ENCODE data around the gene TIAM2. TPM values are rescaled to one million over a fixed set of nuclear protein-coding genes. Genes with fewer than 3 reads are reported as not detected.

The TIAM2 gene
- total RNA-seq, 4 donors from 2014 or later: 4.8 to 11.4 (median 6.7) TPM

GRCh38 chr6:155067956-155068615 lies 73.0 kb downstream of the TIAM2 start:
- Histone ChIP-seq H3K4me1 (no peaks in the 10 kb centered on the region), H3K36me3 (no peaks in the 10 kb centered on the region), H3K27me3 (no peaks in the 10 kb centered on the region), H3K9me3 (no peaks in the 10 kb centered on the region), H3K4me3 (no peak overlapping the region), H3K27ac (no peak overlapping the region)
- WGBS: 53% methylated on average over 9 of the region's 9 CpGs
- TF ChIP-seq POLR2A (IDR thresholded peaks at IDR 0.05): no peak
- no peak for TF ChIP-seq CTCF (IDR thresholded peaks at IDR 0.05)
- no peak for TF ChIP-seq POLR2AphosphoS5 (IDR thresholded peaks at IDR 0.05)
- TF ChIP-seq EP300 (IDR thresholded peaks at IDR 0.05): no peak
- no peak for DNase-seq (ENCODE audit: low spot score in 2 of 2)

GRCh38 chr6:155069543-155069942 lies 74.4 kb downstream of the TIAM2 start:
- Histone ChIP-seq H3K27me3 (no peaks in the 10 kb centered on the region), H3K4me1 (no peaks in the 10 kb centered on the region), H3K9me3 (no peaks in the 10 kb centered on the region), H3K27ac (no peak overlapping the region), H3K36me3 (no peaks in the 10 kb centered on the region), H3K4me3 (no peak overlapping the region)
- no peak for DNase-seq (ENCODE audit: low spot score in 2 of 2)
- TF ChIP-seq POLR2A (IDR thresholded peaks at IDR 0.05) (no peak), POLR2AphosphoS5 (IDR thresholded peaks at IDR 0.05) (no peak)

- H3K27me3 ChIP-seq: no peaks in the 10 kb centered on the region
- no peak overlapping the region for H3K27ac ChIP-seq
- H3K36me3 ChIP-seq: no peaks in the 10 kb centered on the region
- no peaks in the 10 kb centered on the region for H3K9me3 ChIP-seq
- WGBS: 90% methylated on average over 12 of the region's 12 CpGs
- H3K4me1 ChIP-seq: no peaks in the 10 kb centered on the region
- TF ChIP-seq POLR2AphosphoS5 (IDR thresholded peaks at IDR 0.05) (no peak), POLR2A (IDR thresholded peaks at IDR 0.05) (no peak), CTCF (IDR thresholded peaks at IDR 0.05) (no peak), EP300 (IDR thresholded peaks at IDR 0.05) (no peak)
- H3K4me3 ChIP-seq: no peak overlapping the region
- DNase-seq (ENCODE audit: low spot score in 2 of 2): no peak
Observed at GRCh38 chr6:155075930-155076695, 81.0 kb downstream of the TIAM2 start.

GRCh38 chr6:155077331-155077730 lies 82.2 kb downstream of the TIAM2 start:
- TF ChIP-seq POLR2AphosphoS5 (IDR thresholded peaks at IDR 0.05) (no peak), POLR2A (IDR thresholded peaks at IDR 0.05) (no peak), EP300 (IDR thresholded peaks at IDR 0.05) (no peak), CTCF (IDR thresholded peaks at IDR 0.05) (no peak)
- no peaks in the 10 kb centered on the region for H3K9me3 ChIP-seq
- DNase-seq (ENCODE audit: low spot score in 2 of 2): no peak
- no peaks in the 10 kb centered on the region for H3K36me3 ChIP-seq
- no peaks in the 10 kb centered on the region for H3K27me3 ChIP-seq
- no peak overlapping the region for H3K27ac ChIP-seq
- 70% methylated on average over 7 of the region's 7 CpGs for WGBS
- H3K4me1 ChIP-seq: no peaks in the 10 kb centered on the region
- no peak overlapping the region for H3K4me3 ChIP-seq

- no peaks in the 10 kb centered on the region for H3K36me3 ChIP-seq
- WGBS: 89% methylated on average over 2 of the region's 2 CpGs
Observed at GRCh38 chr6:155077784-155078183, 82.7 kb downstream of the TIAM2 start.

More at GRCh38 chr6:155077784-155078183, 82.7 kb downstream of the TIAM2 start:
- no peak for DNase-seq (ENCODE audit: low spot score in 2 of 2)
- no peaks in the 10 kb centered on the region for H3K9me3 ChIP-seq
- no peak overlapping the region for H3K27ac ChIP-seq
- TF ChIP-seq POLR2A (IDR thresholded peaks at IDR 0.05) (no peak), CTCF (IDR thresholded peaks at IDR 0.05) (no peak), POLR2AphosphoS5 (IDR thresholded peaks at IDR 0.05) (no peak), EP300 (IDR thresholded peaks at IDR 0.05) (no peak)
- H3K27me3 ChIP-seq: no peaks in the 10 kb centered on the region
- H3K4me3 ChIP-seq: no peak overlapping the region
- no peaks in the 10 kb centered on the region for H3K4me1 ChIP-seq
